ENCODE results near the gene COX14. TPM values are rescaled to one million over a fixed set of nuclear protein-coding genes. Genes with fewer than 3 reads are reported as not detected.

COX14 gene
- total RNA-seq, 1 experiment from 2014 or later = 28.7 TPM

- Histone ChIP-seq H3K27ac (ENCODE audit: low read depth, low read length, poor library complexity, severe bottlenecking) (no peak overlapping the region), H3K27me3 (replicated peaks; ENCODE audit: insufficient read depth, low read depth, low read length, poor library complexity) (no peaks in the 10 kb centered on the region), H3K36me3 (ENCODE audit: insufficient read depth, low read length, poor library complexity, severe bottlenecking) (no peaks in the 10 kb centered on the region), H3K9me3 (ENCODE audit: low read depth, low read length, poor library complexity, severe bottlenecking) (no peaks in the 10 kb centered on the region), H3K4me3 (ENCODE audit: low read depth, low read length, poor library complexity, severe bottlenecking) (no peak overlapping the region), H3K4me1 (ENCODE audit: insufficient read depth, low read length, poor library complexity, severe bottlenecking) (no peaks in the 10 kb centered on the region)
- CTCF ChIA-PET = interaction anchor here (0.6 to 3.3 kb wide), 20 partner anchors 9 to 957 kb away, joined by 3 to 53 read pairs (median 5); partner anchors contain the start of gene SMARCD1
- TF ChIP-seq, protein P1, sequence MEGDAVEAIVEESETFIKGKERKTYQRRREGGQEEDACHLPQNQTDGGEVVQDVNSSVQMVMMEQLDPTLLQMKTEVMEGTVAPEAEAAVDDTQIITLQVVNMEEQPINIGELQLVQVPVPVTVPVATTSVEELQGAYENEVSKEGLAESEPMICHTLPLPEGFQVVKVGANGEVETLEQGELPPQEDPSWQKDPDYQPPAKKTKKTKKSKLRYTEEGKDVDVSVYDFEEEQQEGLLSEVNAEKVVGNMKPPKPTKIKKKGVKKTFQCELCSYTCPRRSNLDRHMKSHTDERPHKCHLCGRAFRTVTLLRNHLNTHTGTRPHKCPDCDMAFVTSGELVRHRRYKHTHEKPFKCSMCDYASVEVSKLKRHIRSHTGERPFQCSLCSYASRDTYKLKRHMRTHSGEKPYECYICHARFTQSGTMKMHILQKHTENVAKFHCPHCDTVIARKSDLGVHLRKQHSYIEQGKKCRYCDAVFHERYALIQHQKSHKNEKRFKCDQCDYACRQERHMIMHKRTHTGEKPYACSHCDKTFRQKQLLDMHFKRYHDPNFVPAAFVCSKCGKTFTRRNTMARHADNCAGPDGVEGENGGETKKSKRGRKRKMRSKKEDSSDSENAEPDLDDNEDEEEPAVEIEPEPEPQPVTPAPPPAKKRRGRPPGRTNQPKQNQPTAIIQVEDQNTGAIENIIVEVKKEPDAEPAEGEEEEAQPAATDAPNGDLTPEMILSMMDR (conservative IDR thresholded peaks at IDR 0.05; ENCODE audit: low read depth, low read length) = peak; percentile 96
- no peak for TF ChIP-seq EZH2 (IDR thresholded peaks at IDR 0.05; ENCODE audit: borderline replicate concordance, low read depth, low read length, poor library complexity, severe bottlenecking)
- intact Hi-C loops (cut with micrococcal nuclease; ENCODE audit: unreplicated experiment) = loop anchor here (1.0 to 5.0 kb wide), 3 partner anchors 31 to 293 kb away; no protein-coding TSS in a partner anchor
- POLR2A ChIA-PET (ENCODE audit: low non-redundant PET) = no interaction called here
- no TSS peak for BruUV-seq (replicated peaks)
- peak; percentile 90 for DNase-seq (ENCODE audit: low spot score)
Measured at GRCh38 chr12:50070314-50071060, 41.5 kb upstream of the COX14 start.

DNA sequence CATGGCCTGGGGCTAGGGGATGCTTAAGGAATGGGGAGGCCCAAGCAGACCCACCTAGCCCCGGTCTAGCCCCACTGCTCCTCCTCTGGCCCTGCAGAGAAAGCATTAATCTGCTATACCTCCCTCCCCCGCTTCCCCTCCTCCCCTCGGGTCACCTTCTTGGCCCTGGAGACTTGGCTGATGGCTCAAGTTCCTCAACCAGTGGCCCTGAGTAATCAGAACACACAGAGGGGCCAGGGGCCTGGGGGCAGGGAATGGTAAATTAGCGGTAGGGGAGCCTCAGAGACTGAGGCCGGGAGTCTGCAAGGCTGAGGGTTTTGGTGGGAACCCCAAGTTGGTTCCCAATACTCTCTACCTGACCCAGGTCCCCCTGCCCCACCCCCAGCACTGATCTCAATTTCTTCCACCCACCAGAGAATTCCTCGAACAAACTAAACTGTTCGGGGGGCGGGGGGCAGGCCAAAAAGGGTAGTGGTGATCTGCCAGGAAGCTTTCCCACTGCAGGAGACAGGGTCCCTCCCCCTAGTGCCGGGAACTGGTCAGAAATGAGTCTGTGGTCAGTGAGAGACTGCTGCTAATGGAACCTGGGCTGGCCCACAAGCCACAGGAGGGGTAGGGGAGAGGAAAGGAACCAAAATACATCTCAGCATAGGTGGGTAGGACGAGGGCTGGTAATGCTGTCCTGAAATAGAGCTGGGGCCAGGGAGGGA is 39.7 kb upstream of the COX14 start:
- Histone ChIP-seq H3K4me1 (ENCODE audit: insufficient read depth, low read length, poor library complexity, severe bottlenecking) (no peaks in the 10 kb centered on the region), H3K4me3 (ENCODE audit: low read depth, low read length, poor library complexity, severe bottlenecking) (no peak overlapping the region), H3K27me3 (replicated peaks; ENCODE audit: insufficient read depth, low read depth, low read length, poor library complexity) (no peaks in the 10 kb centered on the region), H3K27ac (ENCODE audit: low read depth, low read length, poor library complexity, severe bottlenecking) (no peak overlapping the region), H3K36me3 (ENCODE audit: insufficient read depth, low read length, poor library complexity, severe bottlenecking) (no peaks in the 10 kb centered on the region), H3K9me3 (ENCODE audit: low read depth, low read length, poor library complexity, severe bottlenecking) (no peaks in the 10 kb centered on the region)
- no peak for DNase-seq (ENCODE audit: low spot score)
- BruUV-seq (replicated peaks) = no TSS peak
- ChIA-PET CTCF (no interaction called here), POLR2A (ENCODE audit: low non-redundant PET) (interaction anchor here (0.6 kb wide), 1 partner anchor 31 kb away, joined by 3 read pairs; no protein-coding TSS in a partner anchor)
- intact Hi-C loops (cut with micrococcal nuclease; ENCODE audit: unreplicated experiment) = loop anchor here (5.0 kb wide), 1 partner anchor 295 kb away; no protein-coding TSS in a partner anchor
- no peak for TF ChIP-seq EZH2 (IDR thresholded peaks at IDR 0.05; ENCODE audit: borderline replicate concordance, low read depth, low read length, poor library complexity, severe bottlenecking)
- TF ChIP-seq, protein P1 (conservative IDR thresholded peaks at IDR 0.05; ENCODE audit: low read depth, low read length) = no peak

DNA sequence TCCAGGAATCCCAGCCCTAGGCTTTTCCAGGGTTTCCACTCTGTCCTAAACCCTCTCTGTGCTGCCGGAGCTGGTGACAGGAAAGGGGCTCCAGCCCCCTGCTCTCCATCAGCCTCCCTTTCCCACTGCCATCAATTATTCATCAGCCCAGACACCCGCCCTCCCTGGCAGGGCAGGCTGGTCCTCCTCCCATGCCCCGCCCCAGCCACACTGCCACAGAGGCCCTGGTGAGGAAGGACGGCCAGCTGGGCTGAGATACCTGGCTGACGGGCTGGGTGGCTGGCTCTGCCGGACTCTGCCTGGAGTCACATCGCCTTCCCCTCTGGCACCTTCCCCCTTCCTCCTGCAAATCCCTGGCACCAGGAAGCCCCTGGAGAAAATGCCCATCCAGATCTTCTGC is 38.8 kb upstream of the COX14 start:
- Histone ChIP-seq H3K4me1 (ENCODE audit: insufficient read depth, low read length, poor library complexity, severe bottlenecking) (no peaks in the 10 kb centered on the region), H3K36me3 (ENCODE audit: insufficient read depth, low read length, poor library complexity, severe bottlenecking) (no peaks in the 10 kb centered on the region), H3K27ac (ENCODE audit: low read depth, low read length, poor library complexity, severe bottlenecking) (no peak overlapping the region), H3K27me3 (replicated peaks; ENCODE audit: insufficient read depth, low read depth, low read length, poor library complexity) (no peaks in the 10 kb centered on the region), H3K9me3 (ENCODE audit: low read depth, low read length, poor library complexity, severe bottlenecking) (no peaks in the 10 kb centered on the region), H3K4me3 (ENCODE audit: low read depth, low read length, poor library complexity, severe bottlenecking) (no peak overlapping the region)
- no TSS peak for BruUV-seq (replicated peaks)
- TF ChIP-seq EZH2 (IDR thresholded peaks at IDR 0.05; ENCODE audit: borderline replicate concordance, low read depth, low read length, poor library complexity, severe bottlenecking) = no peak
- TF ChIP-seq, protein P1 (conservative IDR thresholded peaks at IDR 0.05; ENCODE audit: low read depth, low read length) = no peak
- no peak for DNase-seq (ENCODE audit: low spot score)
- POLR2A ChIA-PET (ENCODE audit: low non-redundant PET) = no interaction called here
- CTCF ChIA-PET = no interaction called here
- intact Hi-C loops (cut with micrococcal nuclease; ENCODE audit: unreplicated experiment) = loop anchor here (5.0 kb wide), 1 partner anchor 296 kb away; no protein-coding TSS in a partner anchor

Measured in A673 (cell line).